HG02885 (cell line): Measurements from ENCODE around the gene TNS1.

Source experiments
- ATAC-seq: cut with Tn5 transposase; IDR thresholded peaks from one replicate; pipeline ENCODE4 v1.9.1; 2021; ENCODE audit warnings: mild to moderate bottlenecking; ENCODE audit not compliant: unreplicated experiment, poor library complexity

The TNS1 gene

GRCh38 chr2:217773539-217773938, 229.3 kb downstream of the TNS1 start:
- ATAC-seq = no peak

GRCh38 chr2:217766356-217766755, 236.4 kb downstream of the TNS1 start:
- ATAC-seq = no peak

- ATAC-seq = no peak
Observed at GRCh38 chr2:217761645-217762277, 241.0 kb downstream of the TNS1 start.

- no peak for ATAC-seq
Observed at GRCh38 chr2:217759991-217760390, 242.8 kb downstream of the TNS1 start.

- ATAC-seq = no peak
Observed at GRCh38 chr2:217757108-217757463, 245.7 kb downstream of the TNS1 start.

GRCh38 chr2:217756375-217757107, 246.3 kb downstream of the TNS1 start:
- ATAC-seq = no peak

- ATAC-seq = no peak
Observed at GRCh38 chr2:217755027-217755745, 247.6 kb downstream of the TNS1 start.

- no peak for ATAC-seq
Observed at GRCh38 chr2:217753460-217754200, 249.2 kb downstream of the TNS1 start.

GRCh38 chr2:217752714-217753459, 249.9 kb downstream of the TNS1 start:
- ATAC-seq = no peak

- ATAC-seq = no peak
Observed at GRCh38 chr2:217751952-217752351, 250.8 kb downstream of the TNS1 start.

- ATAC-seq = no peak
Observed at GRCh38 chr2:217751192-217751591, 251.6 kb downstream of the TNS1 start.
